Lower leg skin (tissue), 4 donors: ENCODE results near the gene WEE1. TPM values are rescaled to one million over a fixed set of nuclear protein-coding genes. Genes with fewer than 3 reads are reported as not detected.

Experiments used
- DNase-seq, 2 donors: peaks; one replicate each; pipeline ENCODE4 v3.0.0-alpha.2; 2019; ENCODE audit warnings: low spot score in 2 of 2
- H3K4me3 ChIP-seq: fragments of 200-600 bp; sonication (generic); 2 replicates; pipeline ENCODE4 v1.5.1; 2017; ENCODE audit warnings: mild to moderate bottlenecking, low read depth; ENCODE audit not compliant: poor library complexity, severe bottlenecking
- CTCF ChIP-seq, 3 donors: fragments of 450-650 bp; IDR thresholded peaks; one replicate each; pipeline ENCODE4 v1.5.1; 2016; ENCODE audit warnings: antibody characterized with exemption in 3 of 3, mild to moderate bottlenecking in 3 of 3, moderate library complexity in 2 of 3
- POLR2A ChIP-seq, 2 donors: fragments of 450-650 bp; IDR thresholded peaks; one replicate each; pipeline ENCODE4 v1.6.1; 2016 to 2017; ENCODE audit warnings: antibody characterized with exemption in 2 of 2, mild to moderate bottlenecking in 1 of 2, moderate library complexity in 1 of 2
- WGBS, 2 donors: methylation state at CpG; one replicate each; pipeline ENCODE4 v1.1.5; 2018; 5-methylcytosine and 5-hydroxymethylcytosine counted together
- intact Hi-C: fragments of 100-400 bp; cut with DNase I; formaldehyde crosslinking; loops from one replicate; pipeline ENCODE4 v1.15.0; 2023; ENCODE audit warnings: low total_unique reads
- total RNA-seq, 4 donors: library from RNA; depleted of rRNA; stranded (reverse); fragments of >200 nt; gene quantifications; one replicate each; pipeline ENCODE4 v1.1.0, GENCODE V29; 2016

The WEE1 gene
- total RNA-seq, 4 donors from 2014 or later, result 67.5 to 135 (median 107) TPM

DNA sequence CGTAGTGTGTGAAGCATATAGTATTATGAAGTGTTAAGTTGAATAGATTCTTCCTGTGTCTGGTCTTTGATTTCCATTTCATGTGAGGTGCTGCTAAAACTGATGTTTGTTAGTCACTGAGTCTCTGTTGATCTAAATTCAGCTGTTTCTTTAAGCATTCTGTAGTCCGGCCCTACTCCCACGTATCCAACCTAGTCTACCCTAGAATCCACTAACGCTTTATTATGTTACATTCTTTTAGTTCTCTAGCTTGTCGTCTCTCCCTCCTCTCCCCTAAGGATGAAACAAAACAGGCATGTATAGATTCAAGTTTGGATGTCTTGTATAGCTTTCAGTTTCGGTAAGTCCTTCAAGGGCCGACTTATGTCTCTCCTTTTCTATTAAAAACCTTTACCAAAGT lies 4.1 kb downstream of the WEE1 start:
- intact Hi-C loops, result no loop called here
- WGBS, 2 donors, result 46 to 50% methylated on average over 7 of the region's 7 CpGs
- TF ChIP-seq CTCF (IDR thresholded peaks at IDR 0.05) (no peak), POLR2A (IDR thresholded peaks at IDR 0.05) (no peak)

DNA sequence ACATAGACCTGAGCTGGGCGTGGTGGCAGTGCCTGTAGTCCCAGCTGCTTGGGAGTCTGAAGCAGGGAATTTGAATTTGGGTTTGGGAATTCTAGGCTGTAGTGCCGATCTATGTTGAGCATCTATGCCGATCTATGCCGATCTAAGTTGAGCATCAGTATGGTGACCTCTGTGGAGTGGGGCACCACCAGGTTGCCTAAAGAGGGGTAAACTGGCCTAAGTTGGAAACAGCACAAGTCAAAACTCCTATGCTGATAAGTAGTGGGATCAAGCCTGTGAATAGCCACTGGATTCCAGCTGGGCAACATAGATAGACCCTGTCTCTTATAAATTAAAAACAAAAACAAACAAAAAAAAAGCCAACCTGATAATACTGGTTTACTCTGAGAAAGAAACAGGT lies 7.4 kb downstream of the WEE1 start:
- TF ChIP-seq POLR2A (IDR thresholded peaks at IDR 0.05) (no peak), CTCF (IDR thresholded peaks at IDR 0.05) (no peak)
- no peak for DNase-seq
- intact Hi-C loops, result no loop called here
- H3K4me3 ChIP-seq, result no peak overlapping the region
- WGBS, 2 donors, result 92 to 98% methylated on average over 4 of the region's 4 CpGs

More for the DNA sequence above, 4.1 kb downstream of the WEE1 start:
- no peak for DNase-seq
- H3K4me3 ChIP-seq, result no peak overlapping the region

GRCh38 chr11:9581556-9582161 lies 8.2 kb downstream of the WEE1 start:
- WGBS, 2 donors, result 96 to 98% methylated on average over 6 of the region's 6 CpGs
- no peak overlapping the region for H3K4me3 ChIP-seq
- no peak for DNase-seq
- intact Hi-C loops, result no loop called here
- no peak for TF ChIP-seq POLR2A (IDR thresholded peaks at IDR 0.05)
- TF ChIP-seq CTCF (IDR thresholded peaks at IDR 0.05), result no peak

DNA sequence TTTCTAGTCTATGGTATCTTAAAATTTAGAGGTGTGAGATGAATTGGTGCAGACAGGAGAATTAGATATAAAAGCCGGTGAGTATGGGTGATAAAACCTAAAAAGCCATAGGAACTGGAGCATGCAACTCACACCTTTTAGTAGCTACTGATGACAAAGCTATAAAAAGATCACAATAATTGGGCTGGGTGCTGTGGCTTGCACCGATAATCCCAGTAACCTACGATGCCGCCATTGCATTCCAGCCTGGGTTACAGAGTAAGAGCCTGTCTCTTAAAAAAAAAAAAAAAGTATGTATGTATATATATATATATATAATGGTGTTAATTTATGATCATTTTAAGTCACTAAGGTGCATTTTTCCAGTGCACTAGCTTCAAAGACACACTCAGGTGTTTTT lies 17.2 kb downstream of the WEE1 start:
- no peak overlapping the region for H3K4me3 ChIP-seq
- no peak for DNase-seq
- WGBS, 2 donors, result 93 to 95% methylated on average over 4 of the region's 4 CpGs
- TF ChIP-seq CTCF (IDR thresholded peaks at IDR 0.05), result no peak
- TF ChIP-seq POLR2A (IDR thresholded peaks at IDR 0.05), result no peak
- intact Hi-C loops, result no loop called here

GRCh38 chr11:9594267-9595046 lies 21.0 kb downstream of the WEE1 start:
- no peak for DNase-seq
- intact Hi-C loops, result no loop called here
- TF ChIP-seq CTCF (IDR thresholded peaks at IDR 0.05) (no peak), POLR2A (IDR thresholded peaks at IDR 0.05) (no peak)
- no peak overlapping the region for H3K4me3 ChIP-seq
- WGBS, 2 donors, result 86 to 88% methylated on average over 11 of the region's 11 CpGs
